ENCODE measurements around the gene COL27A1.

DNA sequence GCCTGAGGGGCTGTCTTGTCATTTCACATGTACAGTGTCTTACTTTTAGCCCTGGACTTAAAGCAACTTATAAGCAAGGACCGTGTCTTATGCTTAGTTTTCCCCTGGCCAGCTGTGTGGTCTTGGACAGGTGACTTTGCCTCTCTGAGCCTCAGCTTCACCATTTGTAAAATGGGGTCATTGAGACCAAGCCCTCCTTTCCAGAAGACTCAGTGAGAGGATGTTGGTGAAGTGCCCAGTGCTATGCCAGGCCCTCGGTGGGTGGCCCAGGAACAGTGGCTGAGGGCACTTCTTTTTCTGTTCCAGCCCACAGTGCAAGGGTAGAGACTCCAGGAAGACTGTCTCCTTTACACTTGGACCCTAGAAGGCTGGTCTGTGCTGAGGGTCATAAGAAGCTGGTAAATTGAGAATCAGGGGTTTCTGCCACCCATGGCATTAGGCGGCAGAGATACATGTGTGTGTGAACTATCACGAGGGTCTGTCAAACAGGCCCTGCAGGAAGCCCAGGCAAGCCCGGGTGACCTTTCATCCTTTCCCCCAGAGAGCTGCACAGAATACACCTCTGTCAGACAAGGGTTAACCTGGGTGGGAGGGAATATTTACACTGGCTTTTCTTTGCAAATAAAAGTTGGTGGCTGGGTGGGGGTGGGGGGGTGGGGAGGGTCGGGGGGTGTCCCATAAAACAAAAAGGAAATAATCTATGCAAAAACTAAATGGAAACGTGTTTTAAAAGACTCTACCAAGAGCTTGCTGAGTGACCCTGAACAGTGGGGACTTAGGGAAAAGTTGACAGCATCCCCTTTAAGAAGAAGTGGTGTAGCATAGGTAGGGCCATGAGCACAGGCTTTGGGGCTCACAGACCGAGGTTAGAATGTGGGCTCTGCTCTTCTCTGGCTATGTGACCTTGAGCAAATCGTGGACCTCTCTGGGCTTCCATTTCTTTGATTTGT is 35.8 kb upstream of the COL27A1 start:
- TF ChIP-seq POLR2A (IDR thresholded peaks at IDR 0.05) (no peak), POLR2AphosphoS5 (IDR thresholded peaks at IDR 0.05) (no peak), EP300 (IDR thresholded peaks at IDR 0.05) (no peak)
- TF ChIP-seq, protein P1, sequence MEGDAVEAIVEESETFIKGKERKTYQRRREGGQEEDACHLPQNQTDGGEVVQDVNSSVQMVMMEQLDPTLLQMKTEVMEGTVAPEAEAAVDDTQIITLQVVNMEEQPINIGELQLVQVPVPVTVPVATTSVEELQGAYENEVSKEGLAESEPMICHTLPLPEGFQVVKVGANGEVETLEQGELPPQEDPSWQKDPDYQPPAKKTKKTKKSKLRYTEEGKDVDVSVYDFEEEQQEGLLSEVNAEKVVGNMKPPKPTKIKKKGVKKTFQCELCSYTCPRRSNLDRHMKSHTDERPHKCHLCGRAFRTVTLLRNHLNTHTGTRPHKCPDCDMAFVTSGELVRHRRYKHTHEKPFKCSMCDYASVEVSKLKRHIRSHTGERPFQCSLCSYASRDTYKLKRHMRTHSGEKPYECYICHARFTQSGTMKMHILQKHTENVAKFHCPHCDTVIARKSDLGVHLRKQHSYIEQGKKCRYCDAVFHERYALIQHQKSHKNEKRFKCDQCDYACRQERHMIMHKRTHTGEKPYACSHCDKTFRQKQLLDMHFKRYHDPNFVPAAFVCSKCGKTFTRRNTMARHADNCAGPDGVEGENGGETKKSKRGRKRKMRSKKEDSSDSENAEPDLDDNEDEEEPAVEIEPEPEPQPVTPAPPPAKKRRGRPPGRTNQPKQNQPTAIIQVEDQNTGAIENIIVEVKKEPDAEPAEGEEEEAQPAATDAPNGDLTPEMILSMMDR (IDR thresholded peaks at IDR 0.05), result no peak
